GM12801 (cell line): Measurements from ENCODE around the gene MUCL3.

Experiments used
- CTCF ChIP-seq: IDR thresholded peaks from one replicate; pipeline ENCODE4 v1.5.1; 2011; ENCODE audit warnings: control low read depth; ENCODE audit not compliant: insufficient read length; ENCODE audit errors: extremely low read depth

Gene MUCL3

GRCh38 chr6:30895343-30895742 is 45.4 kb upstream of the MUCL3 start:
- no peak for TF ChIP-seq CTCF

- TF ChIP-seq CTCF: no peak
Measured at GRCh38 chr6:30896541-30896940, 44.2 kb upstream of the MUCL3 start.

GRCh38 chr6:30897882-30898281 is 42.9 kb upstream of the MUCL3 start:
- TF ChIP-seq CTCF: no peak

DNA sequence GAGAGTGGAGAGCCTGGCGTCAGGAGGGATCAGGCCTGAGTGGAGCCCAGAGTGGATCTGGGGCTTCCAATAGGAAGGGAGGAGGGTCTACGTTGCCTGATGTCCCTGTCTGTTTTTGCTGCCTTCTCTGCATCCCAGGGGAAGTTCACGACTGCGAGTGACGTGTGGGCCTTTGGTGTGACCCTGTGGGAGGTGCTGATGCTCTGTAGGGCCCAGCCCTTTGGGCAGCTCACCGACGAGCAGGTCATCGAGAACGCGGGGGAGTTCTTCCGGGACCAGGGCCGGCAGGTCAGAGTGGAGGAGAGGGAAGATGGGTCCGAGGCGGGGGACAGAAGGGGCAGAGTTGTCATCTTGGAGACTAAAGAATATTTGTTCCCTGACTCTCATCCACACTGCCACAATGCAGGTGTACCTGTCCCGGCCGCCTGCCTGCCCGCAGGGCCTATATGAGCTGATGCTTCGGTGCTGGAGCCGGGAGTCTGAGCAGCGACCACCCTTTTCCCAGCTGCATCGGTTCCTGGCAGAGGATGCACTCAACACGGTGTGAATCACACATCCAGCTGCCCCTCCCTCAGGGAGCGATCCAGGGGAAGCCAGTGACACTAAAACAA is 41.9 kb upstream of the MUCL3 start:
- no peak for TF ChIP-seq CTCF

- no peak for TF ChIP-seq CTCF
Measured at GRCh38 chr6:30900863-30901417, 39.8 kb upstream of the MUCL3 start.

DNA sequence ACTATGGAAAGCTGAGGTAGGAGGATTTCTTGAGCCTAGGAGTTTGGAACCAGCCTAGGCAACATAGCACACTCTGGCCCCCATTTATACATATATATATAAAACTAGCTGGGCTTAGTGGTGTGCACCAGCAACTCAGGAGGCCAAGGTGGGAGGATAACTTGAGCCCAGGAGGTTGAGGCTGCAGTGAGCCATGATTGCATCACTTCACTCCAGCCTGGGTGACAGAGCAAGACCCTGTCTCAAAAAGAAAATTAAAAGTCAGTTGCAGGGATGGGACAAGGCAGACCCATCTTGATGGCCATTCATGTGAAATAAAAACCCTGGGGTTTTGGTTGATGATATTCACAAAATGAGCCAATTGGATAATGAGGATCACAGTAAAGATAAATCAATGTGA is 39.3 kb upstream of the MUCL3 start:
- TF ChIP-seq CTCF: no peak

DNA sequence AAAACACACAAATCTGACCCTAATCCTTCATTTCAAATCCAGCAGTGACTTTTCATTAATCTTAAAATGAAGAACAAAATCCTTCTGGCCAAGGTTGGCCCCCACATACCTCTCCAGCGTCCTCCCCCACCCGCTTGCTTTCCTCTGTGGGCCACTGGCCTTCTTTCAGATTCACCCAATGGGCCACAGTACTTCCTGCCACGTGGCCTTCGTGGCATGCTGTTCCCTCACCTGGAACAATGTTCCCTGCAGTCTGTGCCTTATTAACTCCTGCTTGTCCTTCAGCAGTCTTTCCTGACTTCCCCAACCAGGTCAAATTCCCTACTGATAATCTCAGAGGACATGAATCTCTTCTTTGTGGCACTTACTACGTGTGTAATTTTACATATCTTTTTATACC is 38.1 kb upstream of the MUCL3 start:
- no peak for TF ChIP-seq CTCF

GRCh38 chr6:30903236-30903635 is 37.5 kb upstream of the MUCL3 start:
- TF ChIP-seq CTCF: no peak
